Upper lobe of left lung (tissue), 4 donors: ENCODE measurements around the gene ZNF341.

ENCODE experiments used
- CTCF ChIP-seq, 6 experiments: fragments of 450-650 bp in 4 of 6; fragments of 200-600 bp in 2 of 6; sonication (generic) in 2 of 6; IDR thresholded peaks; one replicate each; pipeline ENCODE4 v1.5.1; 2016 to 2019; ENCODE audit warnings: antibody characterized with exemption in 6 of 6
- POLR2A ChIP-seq, 4 donors: fragments of 450-650 bp; IDR thresholded peaks; one replicate each; pipeline ENCODE4 v1.5.1; 2016 to 2017; ENCODE audit warnings: antibody characterized with exemption in 4 of 4, mild to moderate bottlenecking in 2 of 4

GRCh38 chr20:33728463-33728862 is 3.3 kb upstream of the ZNF341 start:
- no peak for TF ChIP-seq POLR2A (IDR thresholded peaks at IDR 0.05)
- TF ChIP-seq CTCF (IDR thresholded peaks at IDR 0.05), result no peak
